Measurements from ENCODE around the gene B3GAT1. TPM values are rescaled to one million over a fixed set of nuclear protein-coding genes. Genes with fewer than 3 reads are reported as not detected.

B3GAT1 gene
- total RNA-seq, 1 donor: not detected

DNA sequence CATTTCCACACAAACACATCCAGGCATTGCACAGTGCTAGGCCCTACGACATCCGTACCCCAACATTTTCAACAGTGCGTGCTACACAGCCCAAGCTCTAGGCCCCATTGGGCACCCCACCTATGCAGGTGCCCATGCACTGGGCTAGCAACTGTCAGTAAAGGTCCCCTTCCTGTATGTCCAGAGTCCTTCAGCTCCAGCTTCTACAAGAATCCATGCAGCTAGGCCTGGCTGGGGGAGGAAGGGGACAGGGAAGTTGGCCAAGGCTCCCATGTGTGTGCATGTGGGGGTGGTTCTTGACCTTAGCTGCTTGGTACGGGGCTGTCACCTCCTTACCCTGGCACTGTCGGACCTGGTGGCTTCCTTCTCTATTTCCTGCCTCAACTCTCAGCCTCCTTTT is 1.3 kb downstream of the B3GAT1 start:
- DNase-seq (ENCODE audit: low read depth): no peak
- H3K4me3 ChIP-seq (ENCODE audit: low read depth, low read length): no peak overlapping the region
- TF ChIP-seq CTCF (IDR thresholded peaks at IDR 0.05; ENCODE audit: insufficient read depth, low read depth, low read length): no peak

GRCh38 chr11:134409552-134410429 is 2.3 kb downstream of the B3GAT1 start:
- no peak overlapping the region for H3K4me3 ChIP-seq (ENCODE audit: low read depth, low read length)
- no peak for TF ChIP-seq CTCF (IDR thresholded peaks at IDR 0.05; ENCODE audit: insufficient read depth, low read depth, low read length)
- no peak for DNase-seq (ENCODE audit: low read depth)

DNA sequence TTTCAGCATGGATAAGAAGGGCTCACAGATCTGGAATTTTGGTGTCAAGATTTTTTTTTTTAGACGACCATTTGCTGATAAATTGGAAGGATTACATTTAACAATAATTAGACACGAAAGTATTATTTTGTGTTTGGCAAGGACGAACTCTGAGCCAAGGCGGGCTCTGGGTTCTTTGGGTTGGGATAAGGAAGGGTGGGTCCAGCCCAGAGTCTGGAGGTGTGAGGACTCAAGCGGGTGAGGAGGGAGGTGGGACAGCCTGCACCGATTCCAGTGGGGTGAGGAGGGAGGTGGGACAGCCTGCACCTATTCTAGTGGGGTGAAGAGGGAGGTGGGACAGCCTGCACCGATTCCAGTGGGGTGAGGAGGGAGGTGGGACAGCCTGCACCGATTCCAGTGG is 4.1 kb downstream of the B3GAT1 start:
- no peak for DNase-seq (ENCODE audit: low read depth)
- no peak for TF ChIP-seq CTCF (IDR thresholded peaks at IDR 0.05; ENCODE audit: insufficient read depth, low read depth, low read length)
- H3K4me3 ChIP-seq (ENCODE audit: low read depth, low read length): no peak overlapping the region

DNA sequence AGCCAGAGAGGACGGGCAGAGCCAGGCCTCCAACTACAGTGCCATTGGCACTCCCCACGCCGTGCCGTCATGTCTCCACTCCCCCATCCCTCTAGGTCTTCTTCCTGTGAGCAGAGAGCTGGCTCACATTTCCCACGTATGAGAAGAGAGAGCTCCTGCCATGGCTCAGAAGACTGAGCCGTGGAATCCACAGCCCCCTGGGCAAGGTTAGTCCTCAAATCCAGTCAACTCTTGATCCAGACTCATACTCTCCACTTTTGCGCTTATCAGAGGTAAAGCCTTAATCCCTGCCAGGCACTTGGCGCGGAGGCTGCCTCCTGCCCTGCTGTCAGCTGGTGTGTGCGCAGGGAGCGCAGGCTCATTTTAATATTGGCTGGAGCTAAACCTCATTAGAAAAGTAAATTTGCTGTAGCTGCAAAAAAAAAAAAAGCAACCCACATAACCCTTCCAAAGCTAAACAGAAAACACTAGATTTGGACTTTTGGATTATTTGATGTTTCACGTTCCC is 4.7 kb downstream of the B3GAT1 start:
- DNase-seq (ENCODE audit: low read depth): no peak
- no peak for TF ChIP-seq CTCF (IDR thresholded peaks at IDR 0.05; ENCODE audit: insufficient read depth, low read depth, low read length)
- H3K4me3 ChIP-seq (ENCODE audit: low read depth, low read length): no peak overlapping the region

DNA sequence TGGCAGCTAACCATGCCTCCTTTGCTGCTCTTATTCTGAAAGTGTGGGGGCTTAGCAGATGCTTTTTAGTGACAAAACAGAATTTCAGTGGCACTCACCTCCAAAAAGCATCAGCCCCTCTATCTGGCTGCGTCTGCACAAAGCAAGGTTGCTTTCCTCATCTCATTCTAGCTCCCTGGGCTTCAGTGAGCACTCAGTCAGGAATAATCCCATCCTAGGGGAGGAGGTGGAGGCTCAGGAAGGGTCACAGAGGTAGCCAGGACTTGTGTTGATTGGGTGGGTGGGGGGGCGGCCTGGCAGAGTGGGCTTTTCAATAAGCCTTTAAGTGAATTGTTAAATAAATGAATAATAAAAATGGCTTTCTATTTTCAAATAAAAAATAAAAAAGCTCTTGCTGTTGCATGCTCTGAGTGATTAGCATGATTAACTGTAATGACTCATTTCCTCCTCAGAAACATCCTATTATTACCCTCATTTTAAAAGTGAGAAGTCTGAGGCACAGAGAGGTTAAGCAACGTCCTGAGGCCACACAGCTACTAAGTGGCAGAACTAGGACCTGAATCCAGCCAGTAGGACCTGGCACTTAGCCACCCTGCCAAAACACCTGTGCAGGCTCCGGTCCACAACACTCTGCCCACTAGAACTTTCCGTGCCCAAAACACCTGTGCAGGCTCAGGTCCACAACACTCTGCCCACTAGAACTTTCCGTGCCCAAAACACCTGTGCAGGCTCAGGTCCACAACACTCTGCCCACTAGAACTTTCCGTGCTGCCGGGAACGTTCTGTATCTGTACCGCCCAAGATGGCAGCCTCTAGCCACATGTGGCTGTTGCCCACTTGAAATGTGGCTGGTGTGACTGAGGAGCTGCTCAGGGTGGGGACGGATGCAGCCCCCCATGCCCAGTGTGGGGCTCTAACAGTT is 5.5 kb downstream of the B3GAT1 start:
- TF ChIP-seq CTCF (IDR thresholded peaks at IDR 0.05; ENCODE audit: insufficient read depth, low read depth, low read length): no peak
- DNase-seq (ENCODE audit: low read depth): no peak

GRCh38 chr11:134405841-134406240 is 6.2 kb downstream of the B3GAT1 start:
- no peak for DNase-seq (ENCODE audit: low read depth)
- H3K4me3 ChIP-seq (ENCODE audit: low read depth, low read length): no peak overlapping the region
- no peak for TF ChIP-seq CTCF (IDR thresholded peaks at IDR 0.05; ENCODE audit: insufficient read depth, low read depth, low read length)

More for the DNA sequence above, 5.5 kb downstream of the B3GAT1 start:
- H3K4me3 ChIP-seq (ENCODE audit: low read depth, low read length): no peak overlapping the region
